K562 (cell line): Measurements from ENCODE around the gene POFUT2. TPM values are rescaled to one million over a fixed set of nuclear protein-coding genes. Genes with fewer than 3 reads are reported as not detected.

Source experiments
- ATAC-seq: fragments of 200-7000 bp; cut with Tn5 transposase; 3 replicates; pipeline ENCODE4 v1.9.1; 2020; ENCODE audit warnings: moderate library complexity
- BruUV-seq: library from RNA; stranded (reverse); fragments of 400-500 nt; replicated peaks from 2 replicates; lab custom pipeline; 2021; lab: Mats Ljungman, UMichigan
- CTCF ChIA-PET: fragments of 300-600 bp; formaldehyde crosslinking; extraction: SDS; loops from one replicate; lab custom pipeline; 2021; ENCODE audit warnings: low intra/inter-chr PET ratio; lab: Yijun Ruan, JAX
- POLR2A ChIA-PET: fragments of 300-600, 350-650 bp; sonication (Branson Sonifier 250); formaldehyde crosslinking; extraction: SDS; loops from one replicate; lab custom pipeline; 2021; ENCODE audit warnings: antibody characterized with exemption, inconsistent platforms; lab: Yijun Ruan, JAX
- DNase-seq, 4 experiments: peaks; one replicate each; pipeline versions ENCODE4 v3.0.0 to v3.0.0-alpha.2; 2011 to 2018; ENCODE audit warnings: low spot score in 3 of 4, mixed read lengths in 3 of 4; ENCODE audit errors: extremely low read depth in 1 of 4
- FAIRE-seq: peaks from 2 replicates; lab custom pipeline; 2011; peaks lifted over from hg19 to GRCh38; lab: Jason Lieb, UNC
- H2AFZ ChIP-seq: 2 replicates; pipeline ENCODE4 v1.6.0; 2011; ENCODE audit warnings: low read depth, low read length, control low read depth, inconsistent platforms
- H3K27ac ChIP-seq: fragments of 200-600 bp; 3 replicates; pipeline ENCODE4 v1.8.0; 2011; ENCODE audit warnings: low read depth, mild to moderate bottlenecking, control low read depth, inconsistent platforms, low read length, moderate library complexity, mixed read lengths; ENCODE audit errors: extremely low read depth
- H3K27me3 ChIP-seq, 2 experiments: fragments of 300-600 bp in 1 of 2; 2 replicates in 1 of 2; 3 replicates in 1 of 2; pipeline versions ENCODE4 v1.6.0 to v1.8.0; 2011; ENCODE audit warnings: inconsistent platforms in 2 of 2, low read length in 2 of 2, mild to moderate bottlenecking in 1 of 2, mixed read lengths in 1 of 2, moderate library complexity in 1 of 2; ENCODE audit not compliant: control insufficient read depth in 2 of 2, insufficient read depth in 2 of 2
- H3K36me3 ChIP-seq: fragments of 300-600 bp; 3 replicates; pipeline ENCODE4 v1.8.0; 2011; ENCODE audit warnings: mild to moderate bottlenecking, low read length, inconsistent platforms; ENCODE audit not compliant: control insufficient read depth, insufficient read depth
- H3K4me1 ChIP-seq, 2 experiments: fragments of 200-600 bp in 1 of 2; replicated peaks in 1 of 2; 2 replicates in 1 of 2; 3 replicates in 1 of 2; pipeline versions ENCODE4 v1.5.1 to v1.8.0; 2011; ENCODE audit warnings: inconsistent platforms in 2 of 2, low read length in 2 of 2, mild to moderate bottlenecking in 1 of 2, mixed read lengths in 1 of 2, moderate library complexity in 1 of 2; ENCODE audit not compliant: control insufficient read depth in 2 of 2, insufficient read depth in 2 of 2
- H3K4me2 ChIP-seq: 2 replicates; pipeline ENCODE4 v1.6.1; 2011; ENCODE audit warnings: low read length, control low read depth, inconsistent platforms, mixed read lengths; ENCODE audit not compliant: insufficient read depth
- H3K4me3 ChIP-seq: fragments of 200-600 bp; sonication (generic), shearing (Covaris generic); 2 replicates; pipeline ENCODE4 v1.5.1; 2016; ENCODE audit warnings: control low read depth, inconsistent platforms
- H3K79me2 ChIP-seq: fragments of 200-600 bp; 3 replicates; pipeline ENCODE4 v1.8.0; 2011; ENCODE audit warnings: low read length, inconsistent platforms; ENCODE audit not compliant: control insufficient read depth, insufficient read depth
- H3K9ac ChIP-seq, 2 experiments: 2 replicates each; pipeline versions ENCODE4 v1.6.0 to v1.6.1; 2011; ENCODE audit warnings: low read depth in 2 of 2, low read length in 2 of 2, control low read depth in 1 of 2, inconsistent platforms in 1 of 2, mild to moderate bottlenecking in 1 of 2, mixed read lengths in 1 of 2; ENCODE audit not compliant: insufficient read depth in 1 of 2
- H3K9me1 ChIP-seq: one replicate; pipeline ENCODE4 v1.6.0; 2011; ENCODE audit warnings: inconsistent platforms, mild to moderate bottlenecking, low read length, moderate library complexity; ENCODE audit not compliant: control insufficient read depth, insufficient read depth
- H3K9me3 ChIP-seq: replicated peaks from 2 replicates; pipeline ENCODE4 v1.5.1; 2011; ENCODE audit warnings: low read depth, low read length, inconsistent platforms; ENCODE audit not compliant: control insufficient read depth, insufficient read depth
- H4K20me1 ChIP-seq: replicated peaks from 2 replicates; pipeline ENCODE4 v1.6.1; 2011; ENCODE audit warnings: low read length, inconsistent platforms, mixed read lengths; ENCODE audit not compliant: control insufficient read depth, insufficient read depth
- MNT ChIP-seq, 2 experiments: fragments of 450-650 bp; conservative IDR thresholded peaks; 2 replicates each; pipeline ENCODE4 v1.6.1; 2017; ENCODE audit warnings: mild to moderate bottlenecking in 2 of 2, moderate library complexity in 2 of 2
- MYBL2 ChIP-seq, 2 experiments: fragments of 450-650 bp in 1 of 2; sonication (generic) in 1 of 2; formaldehyde crosslinking in 1 of 2; IDR thresholded peaks; 2 replicates each; pipeline versions ENCODE4 v1.6.1 to v1.8.1; 2017 to 2022; ENCODE audit warnings: borderline replicate concordance in 1 of 2, inconsistent platforms in 1 of 2, low read depth in 1 of 2, mild to moderate bottlenecking in 1 of 2, missing genetic modification reagents in 1 of 2, moderate library complexity in 1 of 2
- WGBS: fragments of 100-300 bp; shearing (Covaris generic); methylation state at CpG from one replicate; pipeline ENCODE4 v1.1.6; 2016; ENCODE audit warnings: low coverage, mixed read lengths; ENCODE audit not compliant: insufficient coverage; ENCODE audit errors: missing lambda C conversion rate; 5-methylcytosine and 5-hydroxymethylcytosine counted together
- in situ Hi-C: fragments of 300-500 bp; cut with MboI; formaldehyde crosslinking; loops from 4 replicates; pipeline ENCODE4 v1.15.0; 2018; ENCODE audit warnings: inconsistent platforms, mixed read lengths
- intact Hi-C: fragments of 100-400 bp; cut with micrococcal nuclease; formaldehyde crosslinking; loops from 2 replicates; pipeline ENCODE4 v1.14.2; 2022
- polyA plus RNA-seq, 8 experiments: library from polyadenylated mRNA; depleted of rRNA in 4 of 8; stranded (reverse) in 5 of 8; unstranded in 3 of 8; fragments of >200 nt; fragmentation: Nextera tagmentation in 2 of 8; fragmentation: Illumina TruSeq in 1 of 8; extraction: Ambion mirVana in 2 of 8; extraction: Trizol in 1 of 8; gene quantifications; 2 replicates each; pipeline versions ENCODE4 v1.2.1 to v1.2.3, GENCODE V29; 2011 to 2014; ENCODE audit warnings: inconsistent platforms in 1 of 8, missing spikeins in 1 of 8
- total RNA-seq, 7 experiments: library from RNA; depleted of rRNA in 6 of 7; stranded (reverse); fragments of >200 nt in 6 of 7; fragmentation: Illumina TruSeq in 2 of 7; extraction: Trizol in 2 of 7; gene quantifications; 2 replicates each; pipeline versions ENCODE4 v1.2.1 to v1.2.3, GENCODE V29; 2011 to 2021; ENCODE audit warnings: low replicate concordance in 1 of 7

The POFUT2 gene
- total and polyA plus RNA-seq, 9 of the 15 experiments (the other 6 are each of a cell fraction or from before 2014, with no cell fraction given), result 1.1 to 24.2 (median 11.0) TPM

DNA sequence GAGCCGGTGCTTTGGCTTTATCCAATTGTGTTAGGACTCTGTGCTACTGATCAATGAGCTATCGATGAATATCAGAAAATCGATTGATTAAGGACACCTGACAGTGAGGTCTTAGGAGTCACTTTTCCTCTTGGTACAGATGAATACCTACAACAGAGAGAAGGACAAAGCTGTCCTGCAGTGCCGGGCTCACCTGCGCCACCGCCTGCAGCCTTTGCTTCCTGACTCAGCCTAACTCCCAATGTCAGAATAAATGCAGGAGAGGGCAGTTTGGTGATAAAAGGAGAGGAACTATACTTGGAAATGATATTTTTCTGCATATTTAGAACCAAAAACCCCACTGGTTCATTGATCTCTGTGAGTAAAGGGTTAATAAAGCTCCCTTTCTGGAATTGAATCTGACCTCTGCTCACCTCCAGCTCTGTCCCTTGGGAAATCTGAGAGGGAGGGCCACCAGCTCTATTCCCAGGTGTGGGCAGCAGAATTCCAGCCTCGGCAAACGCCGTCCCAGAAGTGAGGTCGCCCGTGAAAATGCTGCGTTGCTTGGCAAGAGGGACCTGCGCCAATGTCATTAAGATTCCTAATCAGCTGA is 39.3 kb downstream of the POFUT2 start:
- H3K9ac ChIP-seq, result no peak overlapping the region; a peak in 1 of 4 replicates
- no peak overlapping the region for H3K4me3 ChIP-seq
- POLR2A ChIA-PET, result interaction anchor here (0.8 to 1.5 kb wide), 4 partner anchors 9 to 14 kb away, joined by 3 to 4 read pairs (median 3); no protein-coding TSS in a partner anchor
- H3K79me2 ChIP-seq, result no peaks in the 10 kb centered on the region
- intact Hi-C loops (no loop called here), in situ Hi-C loops (no loop called here)
- DNase-seq, result no peak
- H4K20me1 ChIP-seq, result no peaks in the 10 kb centered on the region; the same call in 1 of the 2 replicates
- H3K4me2 ChIP-seq, result no peak overlapping the region; the same call in 1 of the 2 replicates
- TF ChIP-seq MNT (conservative IDR thresholded peaks at IDR 0.05) (no peak), MYBL2 (IDR thresholded peaks at IDR 0.05; ENCODE audit: low read depth) (no peak), MYBL2 (CRISPR knock-in tag; IDR thresholded peaks at IDR 0.05; ENCODE audit: borderline replicate concordance) (0 out of 2 replicates have a peak, but pooled peaks have one; percentile 24)
- 0 out of 2 replicates have a peak, but pooled peaks cover 4% of the 10 kb centered on the region for H3K9me3 ChIP-seq
- no peak overlapping the region for H3K27ac ChIP-seq
- CTCF ChIA-PET, result no interaction called here
- WGBS, result 7% methylated on average over 13 of the region's 13 CpGs
- H3K27me3 ChIP-seq, result peaks cover 22 to 61% of the 10 kb centered on the region in 2 experiments
- H3K36me3 ChIP-seq, result no peaks in the 10 kb centered on the region
- FAIRE-seq, result no peak
- BruUV-seq, result no TSS peak
- peak overlapping the region; percentile 36; the same call in 1 of the 2 replicates for H2AFZ ChIP-seq
- H3K9me1 ChIP-seq, result no peaks in the 10 kb centered on the region
- H3K4me1 ChIP-seq, result peaks cover 0 to 14% of the 10 kb centered on the region in 2 experiments; a peak in 1 of 5 replicates
- ATAC-seq, result no peak
